A673 (cell line): ENCODE measurements around the gene HOXC5. TPM values are rescaled to one million over a fixed set of nuclear protein-coding genes. Genes with fewer than 3 reads are reported as not detected.
A peak's percentile ranks its signal among the peaks of the same experiment; 100 is the strongest.

Experiments used
- BruUV-seq: library from RNA; stranded (reverse); fragments of 400-500 nt; replicated peaks from 2 replicates; lab custom pipeline; 2021; lab: Mats Ljungman, UMichigan
- CTCF ChIA-PET: fragments of 300-600 bp; sonication (Branson Sonifier 250); formaldehyde crosslinking; loops from one replicate; lab custom pipeline; 2022; ENCODE audit warnings: antibody characterized with exemption; lab: Charles Lee
- POLR2A ChIA-PET: fragments of 300-600 bp; sonication (Branson Sonifier 250); formaldehyde crosslinking; loops from one replicate; lab custom pipeline; 2022; ENCODE audit warnings: antibody characterized with exemption; ENCODE audit not compliant: low non-redundant PET; lab: Charles Lee
- DNase-seq: peaks from one replicate; pipeline ENCODE4 v3.0.0-alpha.2; 2015; ENCODE audit warnings: low spot score
- H3K27ac ChIP-seq: fragments of 200-600 bp; sonication (generic); 2 replicates; pipeline ENCODE4 v1.5.1; 2016; ENCODE audit warnings: mixed run types, low read depth, mild to moderate bottlenecking, mixed read lengths, antibody characterized with exemption, low read length; ENCODE audit not compliant: poor library complexity, severe bottlenecking
- H3K27me3 ChIP-seq: fragments of 200-600 bp; sonication (generic); replicated peaks from 2 replicates; pipeline ENCODE4 v1.6.1; 2017; ENCODE audit warnings: mixed run types, low read depth, mild to moderate bottlenecking, mixed read lengths, antibody characterized with exemption, low read length; ENCODE audit not compliant: insufficient read depth, poor library complexity
- H3K36me3 ChIP-seq: fragments of 200-600 bp; sonication (generic); 2 replicates; pipeline ENCODE4 v1.6.1; 2016; ENCODE audit warnings: mixed run types, mild to moderate bottlenecking, mixed read lengths, antibody characterized with exemption, low read length; ENCODE audit not compliant: insufficient read depth, poor library complexity, severe bottlenecking
- H3K4me1 ChIP-seq: fragments of 200-600 bp; sonication (generic); 2 replicates; pipeline ENCODE4 v1.6.1; 2017; ENCODE audit warnings: mixed run types, mild to moderate bottlenecking, mixed read lengths, antibody characterized with exemption, low read length; ENCODE audit not compliant: insufficient read depth, poor library complexity, severe bottlenecking
- H3K4me3 ChIP-seq: fragments of 200-600 bp; sonication (generic); 2 replicates; pipeline ENCODE4 v1.5.1; 2016; ENCODE audit warnings: low read depth, mixed run types, mild to moderate bottlenecking, mixed read lengths, low read length; ENCODE audit not compliant: poor library complexity, severe bottlenecking
- H3K9me3 ChIP-seq: fragments of 200-600 bp; sonication (generic); 2 replicates; pipeline ENCODE4 v1.6.1; 2016; ENCODE audit warnings: mixed run types, low read depth, mild to moderate bottlenecking, mixed read lengths, antibody characterized with exemption, low read length; ENCODE audit not compliant: poor library complexity, severe bottlenecking
- CTCF ChIP-seq: fragments of 300-800, 200-600 bp; sonication (generic); conservative IDR thresholded peaks from 2 replicates; pipeline ENCODE4 v1.5.1; 2017; ENCODE audit warnings: low read depth, mild to moderate bottlenecking, antibody characterized with exemption, low read length, moderate library complexity, mixed read lengths
- EZH2 ChIP-seq: fragments of 200-600 bp; sonication (generic); IDR thresholded peaks from 2 replicates; pipeline ENCODE4 v1.6.1; 2017; ENCODE audit warnings: borderline replicate concordance, low read depth, mild to moderate bottlenecking, mixed read lengths, antibody characterized with exemption, low read length; ENCODE audit not compliant: poor library complexity, severe bottlenecking
- intact Hi-C: fragments of 100-400 bp; cut with micrococcal nuclease; formaldehyde crosslinking; loops from one replicate; pipeline ENCODE4 v1.10.0; 2022; ENCODE audit not compliant: unreplicated experiment
- total RNA-seq: library from RNA; stranded (reverse); gene quantifications from 2 replicates; pipeline ENCODE4 v1.2.3, GENCODE V29; 2021

The HOXC5 gene
- total RNA-seq, 1 experiment from 2014 or later, result 1.9 TPM

- no TSS peak for BruUV-seq
- Histone ChIP-seq H3K27me3 (no peaks in the 10 kb centered on the region), H3K9me3 (no peaks in the 10 kb centered on the region), H3K4me3 (peak overlapping the region; percentile 68), H3K27ac (peak overlapping the region; percentile 97), H3K36me3 (no peaks in the 10 kb centered on the region), H3K4me1 (peaks cover 59% of the 10 kb centered on the region)
- intact Hi-C loops, result no loop called here
- POLR2A ChIA-PET, result interaction anchor here (0.6 to 0.7 kb wide), 4 partner anchors 8 to 78 kb away, joined by 3 to 24 read pairs (median 10); no protein-coding TSS in a partner anchor
- TF ChIP-seq EZH2 (no peak), CTCF (no peak)
- CTCF ChIA-PET, result interaction anchor here (0.7 to 2.2 kb wide), 6 partner anchors 9 to 827 kb away, joined by 3 to 21 read pairs (median 12); partner anchors contain the start of genes HOXC10 and HOXC8
- DNase-seq, result peak; percentile 99
Observed at GRCh38 chr12:54017878-54018467, 14.9 kb upstream of the HOXC5 start.

GRCh38 chr12:54018468-54018984, 14.3 kb upstream of the HOXC5 start:
- Histone ChIP-seq H3K36me3 (no peaks in the 10 kb centered on the region), H3K27ac (peak overlapping the region; percentile 97), H3K9me3 (no peaks in the 10 kb centered on the region), H3K27me3 (no peaks in the 10 kb centered on the region), H3K4me1 (peaks cover 59% of the 10 kb centered on the region), H3K4me3 (peak overlapping the region; percentile 68)
- intact Hi-C loops, result no loop called here
- DNase-seq, result peak; percentile 80
- TSS peak; percentile 27 for BruUV-seq
- ChIA-PET POLR2A (no interaction called here), CTCF (no interaction called here)
- no peak for TF ChIP-seq CTCF
- no peak for TF ChIP-seq EZH2

- Histone ChIP-seq H3K27me3 (no peaks in the 10 kb centered on the region), H3K4me3 (peak overlapping the region; percentile 68), H3K9me3 (no peaks in the 10 kb centered on the region), H3K4me1 (peaks cover 66% of the 10 kb centered on the region), H3K36me3 (no peaks in the 10 kb centered on the region), H3K27ac (peak overlapping the region; percentile 97)
- ChIA-PET CTCF (no interaction called here), POLR2A (interaction anchor here (0.5 kb wide), 1 partner anchor 172 kb away, joined by 6 read pairs; no protein-coding TSS in a partner anchor)
- no peak for TF ChIP-seq EZH2
- TF ChIP-seq CTCF, result no peak
- intact Hi-C loops, result no loop called here
- DNase-seq, result peak; percentile 81
- TSS peak; percentile 27 for BruUV-seq
Observed at GRCh38 chr12:54019091-54019811, 13.6 kb upstream of the HOXC5 start.
